ENCODE data around the gene FIGNL2.

FIGNL2 gene

GRCh38 chr12:51852404-51853137, 4.1 kb upstream of the FIGNL2 start:
- Histone ChIP-seq H3K36me3 (replicated peaks; ENCODE audit: low read depth, low read length) (no peaks in the 10 kb centered on the region), H3K4me1 (ENCODE audit: low read length) (no peaks in the 10 kb centered on the region), H4K20me1 (ENCODE audit: insufficient read depth, low read length) (no peaks in the 10 kb centered on the region), H3K9me3 (ENCODE audit: insufficient read depth, low read length) (no peaks in the 10 kb centered on the region), H3K4me2 (ENCODE audit: low read length) (no peak overlapping the region), H3K9ac (ENCODE audit: low read length) (no peak overlapping the region), H3K4me3 (ENCODE audit: low read length) (no peak overlapping the region), H2AFZ (ENCODE audit: low read depth, low read length) (no peak overlapping the region), H3K79me2 (ENCODE audit: low read length) (no peaks in the 10 kb centered on the region), H3K27ac (ENCODE audit: low read length) (no peak overlapping the region), H3K27me3 (ENCODE audit: low read depth, low read length) (peaks cover 34% of the 10 kb centered on the region)
- TF ChIP-seq EZH2phosphoT487 (IDR thresholded peaks at IDR 0.05; ENCODE audit: low read depth) (no peak), CTCF (IDR thresholded peaks at IDR 0.05; ENCODE audit: low read depth, low read length) (no peak)

GRCh38 chr12:51851413-51852124, 3.1 kb upstream of the FIGNL2 start:
- Histone ChIP-seq H4K20me1 (ENCODE audit: insufficient read depth, low read length) (no peaks in the 10 kb centered on the region), H3K4me2 (ENCODE audit: low read length) (no peak overlapping the region), H3K9ac (ENCODE audit: low read length) (no peak overlapping the region), H3K27ac (ENCODE audit: low read length) (no peak overlapping the region), H3K4me3 (ENCODE audit: low read length) (no peak overlapping the region), H3K79me2 (ENCODE audit: low read length) (no peaks in the 10 kb centered on the region), H3K4me1 (ENCODE audit: low read length) (no peaks in the 10 kb centered on the region), H2AFZ (ENCODE audit: low read depth, low read length) (no peak overlapping the region), H3K36me3 (replicated peaks; ENCODE audit: low read depth, low read length) (no peaks in the 10 kb centered on the region), H3K27me3 (ENCODE audit: low read depth, low read length) (peaks cover 27% of the 10 kb centered on the region), H3K9me3 (ENCODE audit: insufficient read depth, low read length) (no peaks in the 10 kb centered on the region)
- no peak for TF ChIP-seq EZH2phosphoT487 (IDR thresholded peaks at IDR 0.05; ENCODE audit: low read depth)
- no peak for TF ChIP-seq CTCF (IDR thresholded peaks at IDR 0.05; ENCODE audit: low read depth, low read length)

- Histone ChIP-seq H3K27me3 (ENCODE audit: low read depth, low read length) (peaks cover 27% of the 10 kb centered on the region), H3K79me2 (ENCODE audit: low read length) (no peaks in the 10 kb centered on the region), H3K27ac (ENCODE audit: low read length) (no peak overlapping the region), H3K36me3 (replicated peaks; ENCODE audit: low read depth, low read length) (no peaks in the 10 kb centered on the region), H3K4me1 (ENCODE audit: low read length) (no peaks in the 10 kb centered on the region), H3K9me3 (ENCODE audit: insufficient read depth, low read length) (no peaks in the 10 kb centered on the region), H2AFZ (ENCODE audit: low read depth, low read length) (no peak overlapping the region), H3K9ac (ENCODE audit: low read length) (no peak overlapping the region), H3K4me2 (ENCODE audit: low read length) (no peak overlapping the region), H3K4me3 (ENCODE audit: low read length) (no peak overlapping the region), H4K20me1 (ENCODE audit: insufficient read depth, low read length) (no peaks in the 10 kb centered on the region)
- no peak for TF ChIP-seq EZH2phosphoT487 (IDR thresholded peaks at IDR 0.05; ENCODE audit: low read depth)
- TF ChIP-seq CTCF (IDR thresholded peaks at IDR 0.05; ENCODE audit: low read depth, low read length) = no peak
These were observed 2.4 kb upstream of the FIGNL2 start for GRCh38 chr12:51850965-51851299.

GRCh38 chr12:51850081-51850964, 1.8 kb upstream of the FIGNL2 start:
- H3K4me2 ChIP-seq (ENCODE audit: low read length) = no peak overlapping the region
- no peak overlapping the region for H2AFZ ChIP-seq (ENCODE audit: low read depth, low read length)
- no peaks in the 10 kb centered on the region for H4K20me1 ChIP-seq (ENCODE audit: insufficient read depth, low read length)
- no peak overlapping the region for H3K9ac ChIP-seq (ENCODE audit: low read length)
- no peaks in the 10 kb centered on the region for H3K9me3 ChIP-seq (ENCODE audit: insufficient read depth, low read length)
- no peaks in the 10 kb centered on the region for H3K4me1 ChIP-seq (ENCODE audit: low read length)
- H3K4me3 ChIP-seq (ENCODE audit: low read length) = no peak overlapping the region
- no peak for TF ChIP-seq EZH2phosphoT487 (IDR thresholded peaks at IDR 0.05; ENCODE audit: low read depth)
- TF ChIP-seq CTCF (IDR thresholded peaks at IDR 0.05; ENCODE audit: low read depth, low read length) = no peak
- H3K79me2 ChIP-seq (ENCODE audit: low read length) = no peaks in the 10 kb centered on the region
- H3K27me3 ChIP-seq (ENCODE audit: low read depth, low read length) = peaks cover 28% of the 10 kb centered on the region
- H3K36me3 ChIP-seq (replicated peaks; ENCODE audit: low read depth, low read length) = no peaks in the 10 kb centered on the region
- H3K27ac ChIP-seq (ENCODE audit: low read length) = no peak overlapping the region
